Stimulated activated CD4-positive, alpha-beta T cell treated with anti-CD3 and anti-CD28 coated beads, Interleukin-15, amount 100 ng/mL, for 48 hours (primary cell): ENCODE data around the gene ALPL.
A peak's percentile ranks its signal among the peaks of the same experiment; 100 is the strongest.

ENCODE experiments used
- DNase-seq, 2 donors: peaks; one replicate each; pipeline ENCODE4 v3.0.0-alpha.2; 2020; ENCODE audit warnings: low read depth in 2 of 2

The ALPL gene

GRCh38 chr1:21618561-21619374 lies 109.5 kb downstream of the ALPL start:
- DNase-seq: no peak

- DNase-seq: no peak
Observed at GRCh38 chr1:21619375-21619947, 110.2 kb downstream of the ALPL start.

- no peak for DNase-seq
Observed at GRCh38 chr1:21620011-21620410, 110.8 kb downstream of the ALPL start.

GRCh38 chr1:21620496-21620895 lies 111.3 kb downstream of the ALPL start:
- DNase-seq: no peak

- no peak for DNase-seq
Observed at GRCh38 chr1:21621051-21621450, 111.8 kb downstream of the ALPL start.

GRCh38 chr1:21621761-21622436 lies 112.7 kb downstream of the ALPL start:
- no peak for DNase-seq

- DNase-seq: peak; percentile 6 to 25
Observed at GRCh38 chr1:21622466-21623315, 113.5 kb downstream of the ALPL start.

GRCh38 chr1:21623410-21623961 lies 114.3 kb downstream of the ALPL start:
- DNase-seq: no peak

GRCh38 chr1:21624571-21625389 lies 115.6 kb downstream of the ALPL start:
- DNase-seq: no peak

- DNase-seq: no peak
Observed at GRCh38 chr1:21625390-21626190, 116.4 kb downstream of the ALPL start.

- DNase-seq: no peak
Observed at GRCh38 chr1:21626921-21627339, 117.7 kb downstream of the ALPL start.
